Neural cell (in vitro differentiated cells): ENCODE data around the gene LAPTM4A. TPM values are rescaled to one million over a fixed set of nuclear protein-coding genes. Genes with fewer than 3 reads are reported as not detected.

ENCODE experiments used
- H2AFZ ChIP-seq: fragments of 200-600, 300-800 bp; sonication (generic), shearing (Covaris generic); 2 replicates; pipeline ENCODE4 v1.6.0; 2014; ENCODE audit warnings: low read depth, mild to moderate bottlenecking, antibody characterized with exemption, low read length, moderate library complexity
- H3F3A ChIP-seq: fragments of 200-600 bp; shearing (Covaris generic); 2 replicates; pipeline ENCODE4 v1.6.1; 2016; ENCODE audit warnings: mild to moderate bottlenecking, moderate library complexity, mixed read lengths, antibody characterized with exemption, low read length; ENCODE audit not compliant: insufficient read depth, poor library complexity, severe bottlenecking
- H3K27ac ChIP-seq: fragments of 200-600, 300-800 bp; sonication (generic), shearing (Covaris generic); 2 replicates; pipeline ENCODE4 v1.5.1; 2014; ENCODE audit warnings: mild to moderate bottlenecking, low read length, moderate library complexity
- H3K27me3 ChIP-seq: fragments of 300-800, 200-600 bp; sonication (generic), shearing (Covaris generic); 2 replicates; pipeline ENCODE4 v1.6.0; 2014; ENCODE audit warnings: mild to moderate bottlenecking, low read depth, low read length, moderate library complexity; ENCODE audit not compliant: insufficient read depth
- H3K36me3 ChIP-seq: fragments of 300-800, 200-600 bp; sonication (generic), shearing (Covaris generic); 2 replicates; pipeline ENCODE4 v1.5.1; 2014; ENCODE audit warnings: mild to moderate bottlenecking, antibody characterized with exemption, low read length, moderate library complexity; ENCODE audit not compliant: insufficient read depth
- H3K4me2 ChIP-seq: fragments of 300-800, 200-600 bp; sonication (generic), shearing (Covaris generic); 2 replicates; pipeline ENCODE4 v1.6.0; 2014; ENCODE audit warnings: mild to moderate bottlenecking, low read length
- H3K4me3 ChIP-seq: fragments of 300-800, 200-600 bp; sonication (generic), shearing (Covaris generic); 2 replicates; pipeline ENCODE4 v1.5.1; 2014; ENCODE audit warnings: mild to moderate bottlenecking, low read length, moderate library complexity
- H3K79me2 ChIP-seq: fragments of 200-600 bp; shearing (Covaris generic); replicated peaks from 2 replicates; pipeline ENCODE4 v1.6.0; 2014; ENCODE audit warnings: mild to moderate bottlenecking, low read length, moderate library complexity; ENCODE audit not compliant: insufficient read depth
- H3K9ac ChIP-seq: fragments of 300-800, 200-600 bp; sonication (generic), shearing (Covaris generic); 2 replicates; pipeline ENCODE4 v1.6.1; 2016; ENCODE audit warnings: mild to moderate bottlenecking, low read length, mixed read lengths
- H3K9me2 ChIP-seq: fragments of 200-600 bp; shearing (Covaris generic); 2 replicates; pipeline ENCODE4 v1.6.1; 2016; ENCODE audit warnings: mild to moderate bottlenecking, low read length, mixed read lengths; ENCODE audit not compliant: insufficient read depth
- H3K9me3 ChIP-seq: fragments of 200-600, 300-800 bp; sonication (generic), shearing (Covaris generic); 2 replicates; pipeline ENCODE4 v1.6.1; 2016; ENCODE audit warnings: mild to moderate bottlenecking, mixed run types, low read length, moderate library complexity, mixed read lengths
- H4K20me1 ChIP-seq: fragments of 200-600 bp; shearing (Covaris generic); 2 replicates; pipeline ENCODE4 v1.6.1; 2016; ENCODE audit warnings: mild to moderate bottlenecking, mixed run types; ENCODE audit not compliant: insufficient read depth
- EP300 ChIP-seq: fragments of 450-650 bp; conservative IDR thresholded peaks from 2 replicates; pipeline ENCODE4 v1.6.1; 2014; ENCODE audit warnings: antibody characterized with exemption, mild to moderate bottlenecking, moderate library complexity; ENCODE audit not compliant: poor library complexity, severe bottlenecking
- EZH2 ChIP-seq: fragments of 200-600, 300-800 bp; shearing (Covaris generic), sonication (generic); IDR thresholded peaks from 2 replicates; pipeline ENCODE4 v1.6.1; 2014; ENCODE audit warnings: antibody characterized with exemption, low read length, borderline replicate concordance, mild to moderate bottlenecking; ENCODE audit not compliant: insufficient read depth, poor library complexity, severe bottlenecking
- MXI1 ChIP-seq: fragments of 450-650 bp; conservative IDR thresholded peaks from 2 replicates; pipeline ENCODE4 v1.6.1; 2014; ENCODE audit warnings: antibody characterized with exemption, mild to moderate bottlenecking; ENCODE audit not compliant: poor library complexity, severe bottlenecking
- POLR2AphosphoS5 ChIP-seq: IDR thresholded peaks from 2 replicates; pipeline ENCODE4 v1.6.1; 2012
- RAD21 ChIP-seq: fragments of 450-650 bp; conservative IDR thresholded peaks from 2 replicates; pipeline ENCODE4 v1.6.1; 2014; ENCODE audit warnings: antibody characterized with exemption, mild to moderate bottlenecking, moderate library complexity
- SMC3 ChIP-seq: fragments of 450-650 bp; conservative IDR thresholded peaks from 2 replicates; pipeline ENCODE4 v1.6.1; 2014; ENCODE audit warnings: antibody characterized with exemption, mild to moderate bottlenecking, moderate library complexity; ENCODE audit not compliant: poor library complexity
- TAF1 ChIP-seq: IDR thresholded peaks from 2 replicates; pipeline ENCODE4 v1.6.1; 2012; ENCODE audit warnings: low read depth
- polyA plus RNA-seq: library from polyadenylated mRNA; depleted of rRNA; stranded (reverse); fragments of >200 nt; gene quantifications from 2 replicates; pipeline ENCODE4 v1.2.3, GENCODE V29; 2014
- TF ChIP-seq, protein P1 (sequence below): fragments of 450-650 bp; IDR thresholded peaks from 2 replicates; pipeline ENCODE4 v1.5.1; 2014; ENCODE audit warnings: antibody characterized with exemption, mild to moderate bottlenecking, moderate library complexity; ENCODE audit not compliant: poor library complexity, severe bottlenecking
- TF ChIP-seq, protein P2 (sequence below): IDR thresholded peaks from 2 replicates; pipeline ENCODE4 v1.6.1; 2012; ENCODE audit warnings: borderline replicate concordance

Gene LAPTM4A
- polyA plus RNA-seq, 1 donor from 2014 or later: 81.7 TPM

DNA sequence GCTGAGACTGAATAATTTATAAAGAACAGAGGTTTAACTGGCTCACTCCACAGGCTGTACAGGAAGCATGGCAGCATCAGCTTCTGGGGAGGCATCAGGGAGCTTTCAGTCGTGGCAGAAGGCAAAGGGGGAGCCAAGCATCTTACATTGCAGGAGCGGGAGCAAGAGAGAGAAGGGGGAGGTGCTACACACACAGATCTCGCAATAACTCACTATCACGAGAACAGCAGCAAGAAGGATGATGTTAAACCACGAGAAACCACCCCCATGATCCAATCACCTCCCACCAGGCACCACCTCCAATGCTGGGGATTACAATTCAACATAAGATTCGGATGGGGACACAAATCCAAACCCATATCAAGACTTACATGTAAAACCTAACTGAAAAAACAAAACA, 21.2 kb downstream of the LAPTM4A start:
- H3K9ac ChIP-seq: no peak overlapping the region
- H3K9me3 ChIP-seq: no peaks in the 10 kb centered on the region
- H3K27ac ChIP-seq: no peak overlapping the region
- H3K79me2 ChIP-seq: no peaks in the 10 kb centered on the region
- H2AFZ ChIP-seq: no peak overlapping the region
- no peaks in the 10 kb centered on the region for H3F3A ChIP-seq
- TF ChIP-seq, protein P1, sequence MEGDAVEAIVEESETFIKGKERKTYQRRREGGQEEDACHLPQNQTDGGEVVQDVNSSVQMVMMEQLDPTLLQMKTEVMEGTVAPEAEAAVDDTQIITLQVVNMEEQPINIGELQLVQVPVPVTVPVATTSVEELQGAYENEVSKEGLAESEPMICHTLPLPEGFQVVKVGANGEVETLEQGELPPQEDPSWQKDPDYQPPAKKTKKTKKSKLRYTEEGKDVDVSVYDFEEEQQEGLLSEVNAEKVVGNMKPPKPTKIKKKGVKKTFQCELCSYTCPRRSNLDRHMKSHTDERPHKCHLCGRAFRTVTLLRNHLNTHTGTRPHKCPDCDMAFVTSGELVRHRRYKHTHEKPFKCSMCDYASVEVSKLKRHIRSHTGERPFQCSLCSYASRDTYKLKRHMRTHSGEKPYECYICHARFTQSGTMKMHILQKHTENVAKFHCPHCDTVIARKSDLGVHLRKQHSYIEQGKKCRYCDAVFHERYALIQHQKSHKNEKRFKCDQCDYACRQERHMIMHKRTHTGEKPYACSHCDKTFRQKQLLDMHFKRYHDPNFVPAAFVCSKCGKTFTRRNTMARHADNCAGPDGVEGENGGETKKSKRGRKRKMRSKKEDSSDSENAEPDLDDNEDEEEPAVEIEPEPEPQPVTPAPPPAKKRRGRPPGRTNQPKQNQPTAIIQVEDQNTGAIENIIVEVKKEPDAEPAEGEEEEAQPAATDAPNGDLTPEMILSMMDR: no peak
- TF ChIP-seq, protein P2, sequence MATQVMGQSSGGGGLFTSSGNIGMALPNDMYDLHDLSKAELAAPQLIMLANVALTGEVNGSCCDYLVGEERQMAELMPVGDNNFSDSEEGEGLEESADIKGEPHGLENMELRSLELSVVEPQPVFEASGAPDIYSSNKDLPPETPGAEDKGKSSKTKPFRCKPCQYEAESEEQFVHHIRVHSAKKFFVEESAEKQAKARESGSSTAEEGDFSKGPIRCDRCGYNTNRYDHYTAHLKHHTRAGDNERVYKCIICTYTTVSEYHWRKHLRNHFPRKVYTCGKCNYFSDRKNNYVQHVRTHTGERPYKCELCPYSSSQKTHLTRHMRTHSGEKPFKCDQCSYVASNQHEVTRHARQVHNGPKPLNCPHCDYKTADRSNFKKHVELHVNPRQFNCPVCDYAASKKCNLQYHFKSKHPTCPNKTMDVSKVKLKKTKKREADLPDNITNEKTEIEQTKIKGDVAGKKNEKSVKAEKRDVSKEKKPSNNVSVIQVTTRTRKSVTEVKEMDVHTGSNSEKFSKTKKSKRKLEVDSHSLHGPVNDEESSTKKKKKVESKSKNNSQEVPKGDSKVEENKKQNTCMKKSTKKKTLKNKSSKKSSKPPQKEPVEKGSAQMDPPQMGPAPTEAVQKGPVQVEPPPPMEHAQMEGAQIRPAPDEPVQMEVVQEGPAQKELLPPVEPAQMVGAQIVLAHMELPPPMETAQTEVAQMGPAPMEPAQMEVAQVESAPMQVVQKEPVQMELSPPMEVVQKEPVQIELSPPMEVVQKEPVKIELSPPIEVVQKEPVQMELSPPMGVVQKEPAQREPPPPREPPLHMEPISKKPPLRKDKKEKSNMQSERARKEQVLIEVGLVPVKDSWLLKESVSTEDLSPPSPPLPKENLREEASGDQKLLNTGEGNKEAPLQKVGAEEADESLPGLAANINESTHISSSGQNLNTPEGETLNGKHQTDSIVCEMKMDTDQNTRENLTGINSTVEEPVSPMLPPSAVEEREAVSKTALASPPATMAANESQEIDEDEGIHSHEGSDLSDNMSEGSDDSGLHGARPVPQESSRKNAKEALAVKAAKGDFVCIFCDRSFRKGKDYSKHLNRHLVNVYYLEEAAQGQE: no peak
- TF ChIP-seq SMC3: no peak
- TF ChIP-seq EZH2: no peak
- TF ChIP-seq EP300: no peak
- TF ChIP-seq POLR2AphosphoS5: no peak
- no peak for TF ChIP-seq TAF1
- no peak for TF ChIP-seq MXI1
- no peak for TF ChIP-seq RAD21
- H3K36me3 ChIP-seq: peaks cover 8% of the 10 kb centered on the region
- no peak overlapping the region for H3K4me3 ChIP-seq
- no peaks in the 10 kb centered on the region for H3K9me2 ChIP-seq
- peaks cover 4% of the 10 kb centered on the region for H4K20me1 ChIP-seq
- no peak overlapping the region for H3K4me2 ChIP-seq
- no peaks in the 10 kb centered on the region for H3K27me3 ChIP-seq

DNA sequence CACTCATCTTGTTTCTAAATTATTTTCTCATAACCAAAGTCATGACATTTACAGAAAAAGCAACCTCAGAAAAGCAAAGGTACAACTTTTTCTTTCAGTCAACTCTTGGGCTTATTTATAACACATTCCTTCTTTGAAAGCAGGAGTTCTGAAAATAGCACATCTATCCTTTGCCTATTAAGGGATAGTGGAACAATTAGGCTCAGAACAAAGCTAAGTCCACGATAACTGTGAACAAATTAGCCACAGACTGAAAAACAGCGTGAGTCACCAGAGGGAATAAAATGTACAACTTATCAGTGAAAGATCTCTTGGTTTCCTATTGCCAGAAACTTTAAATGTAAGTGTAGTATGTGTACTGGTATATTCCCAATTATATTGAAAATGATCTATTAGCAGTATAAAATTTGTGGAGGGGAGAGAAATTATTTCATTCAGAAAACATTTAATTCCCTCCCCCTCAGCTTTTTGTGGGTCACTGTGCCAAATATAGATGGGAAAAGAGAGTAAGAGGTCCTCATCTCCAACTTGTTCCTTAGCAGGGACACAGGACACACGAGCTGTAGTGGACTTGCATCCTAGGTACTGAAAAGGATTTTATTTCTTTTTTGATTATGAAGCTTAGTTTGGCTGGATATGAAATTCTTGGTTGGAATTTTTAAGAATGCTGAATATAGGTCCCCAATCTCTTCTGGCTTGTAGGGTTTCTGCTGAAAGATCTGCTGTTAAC, 23.6 kb downstream of the LAPTM4A start:
- peaks cover under 1% of the 10 kb centered on the region for H4K20me1 ChIP-seq
- no peaks in the 10 kb centered on the region for H3F3A ChIP-seq
- H3K9ac ChIP-seq: no peak overlapping the region
- H3K4me2 ChIP-seq: no peak overlapping the region
- no peak overlapping the region for H2AFZ ChIP-seq
- TF ChIP-seq, protein P1: no peak
- no peak for TF ChIP-seq RAD21
- TF ChIP-seq, protein P2: no peak
- TF ChIP-seq EP300: no peak
- no peak for TF ChIP-seq SMC3
- no peak for TF ChIP-seq TAF1
- no peak for TF ChIP-seq EZH2
- TF ChIP-seq MXI1: no peak
- TF ChIP-seq POLR2AphosphoS5: no peak
- H3K27me3 ChIP-seq: no peaks in the 10 kb centered on the region
- no peak overlapping the region for H3K4me3 ChIP-seq
- H3K36me3 ChIP-seq: peaks cover 11% of the 10 kb centered on the region
- H3K27ac ChIP-seq: no peak overlapping the region
- no peaks in the 10 kb centered on the region for H3K9me2 ChIP-seq
- no peaks in the 10 kb centered on the region for H3K79me2 ChIP-seq
- no peaks in the 10 kb centered on the region for H3K9me3 ChIP-seq
